Adrenal gland (tissue), 12 donors: ENCODE data around the gene P2RX6. TPM values are rescaled to one million over a fixed set of nuclear protein-coding genes. Genes with fewer than 3 reads are reported as not detected.

Experiments
- DNase-seq, 7 donors: peaks; one replicate each; pipeline ENCODE4 v3.0.0-alpha.2; 2019 to 2020
- H3K27ac ChIP-seq, 5 donors: fragments of 200-600 bp; sonication (generic) in 4 of 5; 1 replicate in 3 of 5; 2 replicates in 2 of 5; pipeline versions ENCODE4 v1.5.1 to v1.8.0; 2016 to 2020; ENCODE audit warnings: mild to moderate bottlenecking in 1 of 5
- H3K27me3 ChIP-seq: fragments of 200-600 bp; 2 replicates; pipeline ENCODE4 v1.8.0; 2021
- H3K36me3 ChIP-seq, 2 donors: fragments of 200-600 bp; replicated peaks in 1 of 2; 1 replicate in 1 of 2; 2 replicates in 1 of 2; pipeline versions ENCODE4 v1.5.1 to v1.8.0; 2018 to 2022
- H3K4me1 ChIP-seq, 2 donors: fragments of 200-600 bp; replicated peaks in 1 of 2; 1 replicate in 1 of 2; 2 replicates in 1 of 2; pipeline versions ENCODE4 v1.5.1 to v1.8.0; 2018 to 2021
- H3K4me3 ChIP-seq, 4 donors: fragments of 200-600 bp; sonication (generic) in 3 of 4; one replicate each; pipeline ENCODE4 v1.5.1; 2016 to 2018
- H3K9me3 ChIP-seq, 3 donors: fragments of 200-600 bp; sonication (generic) in 1 of 3; replicated peaks in 1 of 3; 1 replicate in 2 of 3; 2 replicates in 1 of 3; pipeline versions ENCODE4 v1.5.1 to v1.8.0; 2016 to 2021
- POLR2A ChIP-seq, 2 donors: fragments of 450-650 bp; IDR thresholded peaks; one replicate each; pipeline ENCODE4 v1.6.1; 2017; ENCODE audit warnings: antibody characterized with exemption in 2 of 2, mild to moderate bottlenecking in 2 of 2, moderate library complexity in 1 of 2
- WGBS, 4 donors: extraction: QIAGEN DNeasy Blood & Tissue Kit in 2 of 4; methylation state at CpG; one replicate each; pipeline versions ENCODE4 v1.1.5 to v1.1.7; 2013 to 2017; 5-methylcytosine and 5-hydroxymethylcytosine counted together
- intact Hi-C, 2 donors: fragments of 100-400 bp; cut with DNase I; formaldehyde crosslinking; loops; one replicate each; pipeline versions ENCODE4 v1.14.1 to v1.15.0; 2022 to 2023
- polyA plus RNA-seq, 3 donors: library from polyadenylated mRNA; stranded (reverse); fragments of 200-250 nt in 2 of 3; fragments of 350-450 nt in 1 of 3; fragmentation: Illumina TruSeq in 1 of 3; extraction: RNeasy Lipid Tissue Mini Kit (QIAGEN cat#74804) in 1 of 3; gene quantifications; one replicate each; pipeline ENCODE4 v1.2.3, GENCODE V29; 2013 to 2014
- total RNA-seq, 9 donors: library from RNA; depleted of rRNA in 4 of 9; stranded (reverse); fragments of >200 nt in 4 of 9; fragments of 120-200 nt in 1 of 9; fragmentation: NEBNext Ultra II Directional in 1 of 9; extraction: Animal tissue kit (Norgen Biotek cat#: 25700) in 1 of 9; gene quantifications; one replicate each; pipeline versions ENCODE4 v1.1.0 to v1.2.4, GENCODE V29; 2013 to 2023
- TF ChIP-seq, protein P1 (sequence below), 6 experiments: fragments of 450-650 bp in 4 of 6; fragments of 200-600 bp in 2 of 6; sonication (generic) in 1 of 6; IDR thresholded peaks; 1 replicate in 5 of 6; 2 replicates in 1 of 6; pipeline versions ENCODE4 v1.5.1 to v1.8.0; 2016 to 2021; ENCODE audit warnings: antibody characterized with exemption in 6 of 6, mild to moderate bottlenecking in 2 of 6, moderate library complexity in 1 of 6
- donor health status: healthy with polysubstance abuse.
- donor health status: Bipolar disorder and iron deficiency.
- donor health status: DM: yes; HTN: yes; CAD: no.
- donor health status: DM: no; HTN: no; CAD: no.
- donor health status: DM: no; HTN: no; CAD: no.
- donor health status: DM: yes; HTN: yes; CAD: no.

P2RX6 gene
- total and polyA plus RNA-seq, 12 donors: 1.7 to 11.9 (median 4.4) TPM

DNA sequence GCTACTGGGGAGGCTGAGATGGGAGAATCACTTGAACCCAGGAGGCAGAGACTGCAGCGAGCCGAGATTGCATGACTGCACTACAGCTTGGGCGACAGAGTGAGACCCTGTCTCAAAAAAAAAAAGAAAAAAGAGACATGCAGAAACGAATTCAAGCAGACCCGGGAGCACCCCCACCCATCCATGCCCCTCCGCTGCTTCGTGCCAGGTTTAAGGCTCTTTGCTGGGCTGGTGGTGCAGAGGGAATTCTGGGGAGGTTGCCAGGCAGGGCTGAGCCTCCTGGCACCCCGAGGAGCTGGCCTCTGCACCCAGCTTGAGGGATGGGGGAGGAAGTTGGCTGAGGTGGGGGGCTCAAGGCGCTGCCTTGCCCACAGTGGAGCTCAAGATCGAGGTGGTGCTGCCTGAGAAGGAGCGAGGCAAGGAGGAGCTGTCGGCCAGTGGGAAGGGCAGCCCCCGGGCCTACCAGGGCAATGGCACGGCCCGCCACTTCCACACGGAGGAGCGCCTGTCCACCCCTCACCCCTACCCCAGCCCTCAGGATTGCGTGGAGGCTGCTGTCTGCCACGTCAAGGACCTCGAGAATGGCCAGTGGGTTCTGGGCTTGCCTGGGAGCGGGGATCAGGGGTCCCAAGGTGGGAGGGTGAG lies 41.9 kb upstream of the P2RX6 start:
- Histone ChIP-seq H3K4me1 (peaks cover 0 to 7% of the 10 kb centered on the region in 2 donors), H3K4me3 (no peak overlapping the region), H3K9me3 (no peaks in the 10 kb centered on the region), H3K27me3 (no peaks in the 10 kb centered on the region), H3K36me3 (no peaks in the 10 kb centered on the region), H3K27ac (no peak overlapping the region)
- intact Hi-C loops: no loop called here
- no peak for DNase-seq
- 76 to 84% (median 82%) methylated on average over 14 to 21 of the region's 21 CpGs for WGBS, 4 donors
- TF ChIP-seq POLR2A (IDR thresholded peaks at IDR 0.05): no peak
- TF ChIP-seq, protein P1, sequence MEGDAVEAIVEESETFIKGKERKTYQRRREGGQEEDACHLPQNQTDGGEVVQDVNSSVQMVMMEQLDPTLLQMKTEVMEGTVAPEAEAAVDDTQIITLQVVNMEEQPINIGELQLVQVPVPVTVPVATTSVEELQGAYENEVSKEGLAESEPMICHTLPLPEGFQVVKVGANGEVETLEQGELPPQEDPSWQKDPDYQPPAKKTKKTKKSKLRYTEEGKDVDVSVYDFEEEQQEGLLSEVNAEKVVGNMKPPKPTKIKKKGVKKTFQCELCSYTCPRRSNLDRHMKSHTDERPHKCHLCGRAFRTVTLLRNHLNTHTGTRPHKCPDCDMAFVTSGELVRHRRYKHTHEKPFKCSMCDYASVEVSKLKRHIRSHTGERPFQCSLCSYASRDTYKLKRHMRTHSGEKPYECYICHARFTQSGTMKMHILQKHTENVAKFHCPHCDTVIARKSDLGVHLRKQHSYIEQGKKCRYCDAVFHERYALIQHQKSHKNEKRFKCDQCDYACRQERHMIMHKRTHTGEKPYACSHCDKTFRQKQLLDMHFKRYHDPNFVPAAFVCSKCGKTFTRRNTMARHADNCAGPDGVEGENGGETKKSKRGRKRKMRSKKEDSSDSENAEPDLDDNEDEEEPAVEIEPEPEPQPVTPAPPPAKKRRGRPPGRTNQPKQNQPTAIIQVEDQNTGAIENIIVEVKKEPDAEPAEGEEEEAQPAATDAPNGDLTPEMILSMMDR (IDR thresholded peaks at IDR 0.05): no peak

DNA sequence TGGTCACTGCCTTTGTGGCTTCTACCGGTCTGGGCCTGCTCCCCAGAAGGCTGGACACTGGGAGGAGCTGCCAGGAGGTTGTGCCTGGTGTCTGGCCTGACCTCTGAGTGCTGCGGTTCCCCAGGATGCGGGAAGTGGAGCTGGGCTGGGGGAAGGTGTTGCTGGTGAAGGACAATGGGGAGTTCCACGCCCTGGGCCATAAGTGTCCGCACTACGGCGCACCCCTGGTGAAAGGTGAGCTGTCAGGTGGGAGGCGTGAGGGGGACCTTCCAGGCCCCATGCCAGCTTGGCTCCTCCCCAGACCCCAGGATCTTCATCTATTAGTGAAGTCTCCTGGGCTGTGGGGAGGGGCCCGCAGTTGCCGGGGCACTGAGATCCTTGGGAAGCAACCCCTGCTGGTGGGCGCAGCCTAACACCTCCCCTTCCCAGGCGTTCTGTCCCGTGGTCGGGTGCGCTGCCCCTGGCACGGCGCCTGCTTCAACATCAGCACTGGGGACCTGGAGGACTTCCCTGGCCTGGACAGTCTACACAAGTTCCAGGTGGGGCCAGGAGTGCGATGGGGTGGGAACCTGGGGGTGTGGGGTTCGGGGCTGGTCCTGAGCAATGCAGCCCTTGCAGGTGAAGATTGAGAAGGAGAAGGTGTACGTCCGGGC lies 41.2 kb upstream of the P2RX6 start:
- 74 to 84% (median 79%) methylated on average over 6 to 21 of the region's 21 CpGs for WGBS, 4 donors
- Histone ChIP-seq H3K27ac (no peak overlapping the region), H3K4me1 (peaks cover 0 to 7% of the 10 kb centered on the region in 2 donors), H3K9me3 (peaks cover 0 to 4% (median 0%) of the 10 kb centered on the region in 3 donors), H3K4me3 (no peak overlapping the region), H3K27me3 (no peaks in the 10 kb centered on the region), H3K36me3 (no peaks in the 10 kb centered on the region)
- no peak for DNase-seq
- TF ChIP-seq, protein P1 (IDR thresholded peaks at IDR 0.05): no peak
- no peak for TF ChIP-seq POLR2A (IDR thresholded peaks at IDR 0.05)
- intact Hi-C loops: no loop called here

DNA sequence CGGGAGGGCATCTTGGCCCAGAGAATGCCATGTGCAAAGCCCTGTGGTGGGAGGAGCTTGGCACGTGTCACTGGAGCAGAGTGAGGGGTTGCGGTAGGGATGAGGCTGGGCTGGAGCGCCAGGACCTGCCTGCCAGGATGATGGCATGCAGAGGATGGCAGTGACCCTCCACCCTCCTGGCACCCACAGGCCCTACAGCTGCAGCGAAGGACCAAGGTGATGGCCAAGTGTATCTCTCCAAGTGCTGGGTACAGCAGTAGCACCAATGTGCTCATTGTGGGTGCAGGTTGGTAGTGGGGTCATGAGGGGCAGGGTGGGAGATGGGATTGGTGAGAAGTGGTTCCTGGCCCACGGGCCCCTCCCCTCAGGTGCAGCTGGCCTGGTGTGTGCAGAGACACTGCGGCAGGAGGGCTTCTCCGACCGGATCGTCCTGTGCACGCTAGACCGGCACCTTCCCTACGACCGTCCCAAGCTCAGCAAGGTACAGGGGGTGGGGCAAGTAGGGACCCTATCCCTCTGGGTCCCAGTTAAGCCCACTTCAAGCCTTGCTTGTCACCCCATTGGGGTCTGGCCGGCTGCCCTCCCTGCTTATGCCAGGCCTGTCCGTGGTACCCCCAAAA lies 40.5 kb upstream of the P2RX6 start:
- peaks cover 2 to 7% of the 10 kb centered on the region in 2 donors for H3K4me1 ChIP-seq
- H3K4me3 ChIP-seq: no peak overlapping the region
- H3K27me3 ChIP-seq: no peaks in the 10 kb centered on the region
- TF ChIP-seq, protein P1 (IDR thresholded peaks at IDR 0.05): no peak
- no peak for TF ChIP-seq POLR2A (IDR thresholded peaks at IDR 0.05)
- H3K9me3 ChIP-seq: peaks cover 0 to 4% (median 0%) of the 10 kb centered on the region in 3 donors
- DNase-seq: no peak
- intact Hi-C loops: no loop called here
- WGBS, 4 donors: 80 to 95% (median 87%) methylated on average over 4 to 16 of the region's 16 CpGs
- no peak overlapping the region for H3K27ac ChIP-seq
- no peaks in the 10 kb centered on the region for H3K36me3 ChIP-seq

DNA sequence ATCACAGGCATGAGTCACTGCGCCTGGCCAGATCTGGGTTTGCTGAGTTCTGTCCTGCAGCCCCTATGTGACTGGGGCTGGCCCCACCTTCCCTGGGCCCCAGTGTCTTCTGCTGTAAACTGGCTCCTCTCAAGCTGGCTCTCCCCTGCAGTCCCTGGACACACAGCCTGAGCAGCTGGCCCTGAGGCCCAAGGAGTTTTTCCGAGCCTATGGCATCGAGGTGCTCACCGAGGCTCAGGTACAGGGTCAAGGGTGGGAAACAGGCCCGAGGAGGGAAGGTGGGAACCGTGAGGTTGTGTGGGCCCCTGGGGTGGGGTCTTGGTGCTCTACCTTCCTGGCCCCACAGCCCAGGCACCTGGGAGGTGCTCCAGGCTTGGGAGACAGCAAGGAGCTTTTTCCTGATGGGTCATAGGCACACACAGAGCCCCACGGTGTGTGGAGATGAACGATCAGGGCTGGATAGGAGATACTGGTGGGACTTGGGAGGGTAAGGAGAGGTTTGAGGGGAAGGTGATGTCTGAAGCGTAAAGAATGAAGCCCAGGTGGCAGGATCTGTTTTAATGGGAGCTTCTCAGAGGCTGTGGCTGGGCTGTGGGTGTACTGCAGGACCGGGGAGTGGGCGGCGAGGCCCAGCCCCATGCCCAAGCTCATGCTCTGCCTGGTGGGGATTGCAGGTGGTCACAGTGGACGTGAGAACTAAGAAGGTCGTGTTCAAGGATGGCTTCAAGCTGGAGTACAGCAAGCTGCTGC lies 39.2 kb upstream of the P2RX6 start:
- no peak overlapping the region for H3K27ac ChIP-seq
- intact Hi-C loops: no loop called here
- no peaks in the 10 kb centered on the region for H3K27me3 ChIP-seq
- no peak for TF ChIP-seq POLR2A (IDR thresholded peaks at IDR 0.05)
- TF ChIP-seq, protein P1 (IDR thresholded peaks at IDR 0.05): no peak
- no peak for DNase-seq
- H3K9me3 ChIP-seq: peaks cover 0 to 4% (median 0%) of the 10 kb centered on the region in 3 donors
- H3K36me3 ChIP-seq: no peaks in the 10 kb centered on the region
- H3K4me1 ChIP-seq: peaks cover 10 to 20% of the 10 kb centered on the region in 2 donors
- H3K4me3 ChIP-seq: no peak overlapping the region
- 78 to 86% (median 79%) methylated on average over 8 to 14 of the region's 14 CpGs for WGBS, 4 donors
